Stimulated activated CD8-positive, alpha-beta memory T cell treated with anti-CD3 and anti-CD28 coated beads, Interleukin-4, amount 100 ng/mL, for 4 hours (primary cell): ENCODE measurements around the gene LARP4B.

Experiments
- DNase-seq, 2 donors: peaks; one replicate each; pipeline ENCODE4 v3.0.0-alpha.2; 2020; ENCODE audit warnings: low read depth in 2 of 2, low spot score in 1 of 2

LARP4B gene

GRCh38 chr10:870564-871166 lies 60.8 kb downstream of the LARP4B start:
- no peak for DNase-seq

- DNase-seq, result no peak
Observed at GRCh38 chr10:869171-869570, 62.3 kb downstream of the LARP4B start.

- DNase-seq, result no peak
Observed at GRCh38 chr10:867807-868206, 63.7 kb downstream of the LARP4B start.

GRCh38 chr10:866577-866941 lies 64.9 kb downstream of the LARP4B start:
- no peak for DNase-seq

- no peak for DNase-seq
Observed at GRCh38 chr10:865924-866576, 65.5 kb downstream of the LARP4B start.

GRCh38 chr10:865257-865656 lies 66.2 kb downstream of the LARP4B start:
- no peak for DNase-seq

DNA sequence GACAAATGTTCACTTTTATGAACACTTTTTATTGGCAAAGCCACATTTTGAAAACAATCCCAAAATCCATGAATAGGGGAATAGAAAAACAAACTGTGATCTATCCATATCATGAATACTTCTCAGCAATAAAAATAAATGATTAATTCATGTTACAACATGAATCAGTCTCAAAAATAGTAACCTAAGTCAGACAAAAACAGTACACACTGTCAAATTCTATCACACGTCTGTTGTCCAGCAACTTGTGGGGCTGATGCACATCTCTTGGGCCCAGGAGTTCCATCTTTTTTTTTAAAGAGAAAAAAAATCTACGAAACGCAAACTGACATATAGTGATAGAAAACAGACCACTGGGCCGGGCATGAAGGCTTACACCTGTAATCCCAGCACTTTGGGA lies 71.0 kb downstream of the LARP4B start:
- DNase-seq, result no peak

DNA sequence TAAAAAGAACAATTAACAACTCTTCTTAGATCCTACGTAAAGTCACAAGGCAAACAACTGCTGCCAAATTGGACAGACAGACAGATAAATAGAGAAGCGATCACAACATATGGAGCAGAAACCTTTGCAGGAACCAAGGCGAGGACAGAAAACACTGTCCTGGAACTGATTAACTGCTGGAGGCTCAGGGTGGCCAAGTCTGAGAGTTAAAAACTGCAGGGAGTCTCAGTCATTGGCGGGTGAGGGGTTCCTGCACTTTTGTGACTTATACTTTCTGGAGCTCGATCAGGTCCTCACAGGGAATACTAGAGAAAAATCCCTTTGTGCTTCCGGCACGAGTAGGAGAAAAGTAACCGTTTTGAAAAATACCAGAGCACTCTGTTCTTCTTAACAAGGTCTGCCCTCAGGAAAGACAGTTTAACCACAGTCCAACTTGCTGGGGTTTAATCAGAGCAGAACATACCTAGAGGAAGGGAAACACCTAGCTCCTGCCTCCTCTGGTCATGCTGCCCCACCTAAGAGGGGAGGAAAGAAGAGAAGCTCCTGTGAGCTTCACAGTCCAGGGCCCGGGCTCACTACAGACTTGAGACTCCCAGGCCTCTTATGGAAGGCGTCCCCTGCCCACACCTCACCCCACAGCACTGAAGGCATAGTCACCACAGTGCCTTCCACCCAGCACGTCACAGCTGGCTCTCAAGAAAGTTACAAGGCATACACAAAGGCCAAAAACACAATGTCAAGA lies 74.9 kb downstream of the LARP4B start:
- no peak for DNase-seq

- DNase-seq, result no peak
Observed at GRCh38 chr10:855671-856070, 75.8 kb downstream of the LARP4B start.

- DNase-seq, result no peak
Observed at GRCh38 chr10:855079-855478, 76.4 kb downstream of the LARP4B start.

- DNase-seq, result no peak
Observed at GRCh38 chr10:853017-853416, 78.5 kb downstream of the LARP4B start.

GRCh38 chr10:852386-852785 lies 79.1 kb downstream of the LARP4B start:
- DNase-seq, result no peak

- no peak for DNase-seq
Observed at GRCh38 chr10:851901-852300, 79.6 kb downstream of the LARP4B start.

GRCh38 chr10:850093-850492 lies 81.4 kb downstream of the LARP4B start:
- no peak for DNase-seq

DNA sequence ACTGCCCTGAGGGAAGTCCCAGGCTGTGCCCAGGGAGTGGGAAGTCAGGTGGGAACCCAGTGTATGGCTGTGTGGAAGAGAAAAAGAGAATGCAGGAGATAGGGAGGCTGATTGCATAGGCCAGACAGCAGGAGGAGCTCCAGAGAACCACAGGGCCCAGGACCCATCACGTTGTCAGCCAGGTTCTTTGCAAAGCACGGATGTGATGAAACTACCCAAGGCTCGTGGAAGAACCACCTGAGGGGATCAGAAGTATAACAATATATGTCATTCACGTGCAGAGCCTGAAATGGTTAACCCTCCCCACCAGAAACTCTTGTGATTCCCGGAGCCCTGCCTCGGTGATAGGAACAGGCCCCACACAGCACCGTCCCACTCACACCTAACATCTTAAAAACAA lies 83.6 kb downstream of the LARP4B start:
- DNase-seq, result no peak

DNA sequence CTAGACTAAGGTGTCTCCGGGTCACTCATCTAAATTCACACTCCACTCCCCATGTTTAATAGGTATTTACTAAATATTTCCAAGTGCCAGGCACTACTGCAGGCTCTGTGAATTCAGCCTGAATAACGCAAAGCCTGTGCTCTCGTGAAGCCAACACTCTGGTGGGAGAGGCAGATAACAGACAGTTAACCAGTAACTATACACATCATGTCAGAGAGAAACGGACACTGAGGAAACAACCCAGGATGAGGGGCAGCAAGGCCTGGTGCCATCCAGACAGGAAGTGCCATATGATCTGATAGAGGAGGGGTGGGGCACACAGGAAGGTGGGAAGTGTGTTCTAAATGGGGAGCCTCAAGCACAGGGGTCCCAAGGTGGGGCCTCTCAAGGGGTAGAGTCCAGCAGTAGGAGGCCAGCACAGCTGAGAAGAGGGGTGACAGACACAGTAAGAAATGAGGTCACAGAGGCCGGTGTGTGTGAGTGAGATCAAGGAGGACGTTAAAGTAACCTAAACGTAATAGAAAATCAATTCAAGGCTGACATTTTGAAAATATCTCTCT lies 85.3 kb downstream of the LARP4B start:
- DNase-seq, result no peak

DNA sequence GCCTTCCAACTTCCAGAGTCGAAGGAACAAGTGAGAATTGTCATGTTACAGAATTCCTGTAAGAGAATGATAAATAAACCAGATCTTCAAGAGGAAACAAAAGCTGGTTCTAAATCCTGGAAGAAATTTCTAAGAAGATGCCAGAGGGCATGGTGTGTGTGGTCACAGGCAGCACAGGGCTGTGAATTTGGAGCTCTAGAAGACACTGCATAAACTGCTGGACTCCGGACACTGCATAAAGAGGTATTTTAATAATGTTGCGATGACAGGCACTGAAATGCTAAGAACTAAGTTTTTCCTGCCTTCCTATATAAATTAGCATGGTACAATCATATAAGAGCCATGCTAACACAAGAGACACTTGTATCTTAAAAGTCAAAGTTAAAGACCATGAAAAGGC lies 86.0 kb downstream of the LARP4B start:
- DNase-seq, result no peak

- no peak for DNase-seq
Observed at GRCh38 chr10:844552-844951, 87.0 kb downstream of the LARP4B start.

GRCh38 chr10:843703-844102 lies 87.8 kb downstream of the LARP4B start:
- no peak for DNase-seq

DNA sequence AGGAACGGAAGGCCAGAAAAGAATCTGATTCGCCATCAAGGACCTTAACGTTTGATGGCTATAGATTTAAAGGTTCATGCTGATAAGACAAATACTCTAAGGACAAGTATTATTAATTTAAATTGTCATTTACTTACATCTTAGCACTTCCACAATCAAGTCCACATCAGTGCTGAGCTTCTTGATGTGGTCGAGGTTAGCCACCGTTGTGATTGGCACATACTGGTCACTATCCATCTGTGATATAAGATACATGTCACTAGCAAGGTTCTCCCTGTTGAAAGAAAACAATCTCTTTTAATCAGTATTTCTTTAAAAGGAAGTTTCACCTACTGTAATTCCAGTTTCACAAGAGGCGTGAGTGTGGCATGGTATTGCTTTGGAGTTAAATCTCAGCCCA lies 88.7 kb downstream of the LARP4B start:
- DNase-seq, result no peak

DNA sequence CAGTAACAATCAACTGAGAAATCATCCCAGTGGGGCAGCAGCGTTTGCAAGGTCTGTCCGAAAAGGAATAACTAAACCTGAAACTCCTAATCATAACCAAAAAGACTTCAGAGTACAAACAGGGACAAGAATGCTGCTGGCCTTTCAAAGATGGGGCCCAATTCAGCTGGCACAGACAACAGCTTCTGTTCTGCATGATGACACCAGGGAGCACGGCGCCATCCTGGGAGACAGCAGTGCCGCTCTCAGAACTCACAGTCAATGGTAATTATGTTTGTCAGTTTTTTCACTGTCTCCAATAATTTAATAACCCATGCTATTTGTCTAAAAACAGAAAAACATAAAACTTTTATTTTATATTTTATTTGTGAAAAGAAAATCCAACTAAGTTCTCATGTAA lies 90.0 kb downstream of the LARP4B start:
- DNase-seq, result no peak

DNA sequence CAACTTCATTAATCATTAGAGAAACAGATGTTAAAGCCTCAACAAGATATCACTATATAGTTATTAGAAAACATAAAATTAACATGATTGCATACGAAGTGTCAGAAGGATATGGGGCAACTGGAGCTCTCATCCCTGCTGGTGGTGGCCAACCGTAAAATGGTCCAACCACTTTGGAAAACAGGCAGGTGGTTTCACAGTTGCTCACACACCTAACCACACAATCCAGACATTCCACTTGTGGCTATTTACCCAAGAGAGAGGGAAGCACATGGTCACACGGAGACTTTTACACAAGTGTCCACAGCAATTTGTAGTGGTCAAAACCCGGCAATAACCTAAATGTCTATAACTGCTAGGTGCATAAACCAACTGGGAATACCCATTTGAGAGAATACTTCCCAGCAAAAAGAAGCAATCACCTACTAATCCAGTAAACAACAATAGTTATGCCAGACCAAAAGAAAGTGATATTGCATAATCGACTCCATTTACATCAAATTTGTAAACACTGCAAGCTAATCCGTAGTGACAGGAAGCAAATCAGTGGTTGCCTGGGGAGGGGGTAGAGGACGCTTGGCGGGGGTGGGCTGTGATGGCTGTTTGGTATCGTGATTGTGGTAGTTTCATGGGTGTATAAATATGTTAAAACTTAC lies 91.8 kb downstream of the LARP4B start:
- no peak for DNase-seq
